Measurements from ENCODE around the gene SORCS2.

SORCS2 gene

DNA sequence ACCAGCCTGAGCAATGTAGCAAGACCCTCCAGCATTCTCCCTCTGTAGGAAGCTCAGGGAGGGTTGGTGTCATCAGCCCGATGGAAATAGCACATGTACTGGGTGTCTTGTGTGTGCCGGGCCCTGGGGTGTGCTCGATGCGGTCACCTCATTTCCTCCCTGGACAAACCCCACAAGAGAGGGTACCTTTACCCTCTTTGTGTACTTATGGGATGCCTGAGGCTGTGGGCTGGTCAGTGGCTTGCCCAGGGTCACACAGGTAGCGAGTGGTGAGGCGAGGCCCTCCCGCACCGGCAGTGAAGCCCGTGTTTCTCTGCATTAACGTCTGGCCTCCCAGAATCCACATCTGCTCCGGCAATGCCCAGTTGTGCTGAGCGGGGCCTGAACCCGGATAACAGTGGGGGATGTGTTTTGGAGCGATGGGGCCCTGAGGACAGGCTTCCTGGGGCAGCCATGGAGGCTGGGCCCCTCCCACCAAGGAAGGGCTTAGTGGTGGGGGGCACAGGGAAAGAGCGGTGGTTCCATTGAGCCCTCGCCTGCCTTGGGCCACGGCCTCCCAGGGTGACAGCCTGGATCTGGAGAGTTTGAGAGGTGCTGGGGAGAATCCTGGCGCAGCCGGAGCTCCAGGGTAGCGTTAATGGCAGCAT, 234.3 kb downstream of the SORCS2 start:
- no peak overlapping the region for H3K27ac ChIP-seq (ENCODE audit: low read length)
- TF ChIP-seq, protein P1, sequence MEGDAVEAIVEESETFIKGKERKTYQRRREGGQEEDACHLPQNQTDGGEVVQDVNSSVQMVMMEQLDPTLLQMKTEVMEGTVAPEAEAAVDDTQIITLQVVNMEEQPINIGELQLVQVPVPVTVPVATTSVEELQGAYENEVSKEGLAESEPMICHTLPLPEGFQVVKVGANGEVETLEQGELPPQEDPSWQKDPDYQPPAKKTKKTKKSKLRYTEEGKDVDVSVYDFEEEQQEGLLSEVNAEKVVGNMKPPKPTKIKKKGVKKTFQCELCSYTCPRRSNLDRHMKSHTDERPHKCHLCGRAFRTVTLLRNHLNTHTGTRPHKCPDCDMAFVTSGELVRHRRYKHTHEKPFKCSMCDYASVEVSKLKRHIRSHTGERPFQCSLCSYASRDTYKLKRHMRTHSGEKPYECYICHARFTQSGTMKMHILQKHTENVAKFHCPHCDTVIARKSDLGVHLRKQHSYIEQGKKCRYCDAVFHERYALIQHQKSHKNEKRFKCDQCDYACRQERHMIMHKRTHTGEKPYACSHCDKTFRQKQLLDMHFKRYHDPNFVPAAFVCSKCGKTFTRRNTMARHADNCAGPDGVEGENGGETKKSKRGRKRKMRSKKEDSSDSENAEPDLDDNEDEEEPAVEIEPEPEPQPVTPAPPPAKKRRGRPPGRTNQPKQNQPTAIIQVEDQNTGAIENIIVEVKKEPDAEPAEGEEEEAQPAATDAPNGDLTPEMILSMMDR (IDR thresholded peaks at IDR 0.05; ENCODE audit: borderline replicate concordance, extremely low read depth, low read length, poor library complexity, severe bottlenecking): no peak
- no peak for TF ChIP-seq EZH2 (IDR thresholded peaks at IDR 0.05; ENCODE audit: borderline replicate concordance, low read depth, low read length, severe bottlenecking)
- H3K36me3 ChIP-seq (ENCODE audit: insufficient read depth, low read length): no peaks in the 10 kb centered on the region
- no peak overlapping the region for H3K4me2 ChIP-seq (ENCODE audit: insufficient read depth, low read length)
- no peak overlapping the region for H3K9ac ChIP-seq (ENCODE audit: low read depth, low read length)
- no peaks in the 10 kb centered on the region for H3K27me3 ChIP-seq (ENCODE audit: insufficient read depth, low read length, poor library complexity)
- H2AFZ ChIP-seq (ENCODE audit: low read depth, low read length): no peak overlapping the region
- H4K20me1 ChIP-seq (ENCODE audit: insufficient read depth, low read length): no peaks in the 10 kb centered on the region; the same call in 1 of the 2 replicates
- H3K79me2 ChIP-seq (ENCODE audit: insufficient read depth, low read length): no peaks in the 10 kb centered on the region
- ATAC-seq (ENCODE audit: insufficient read depth, low read depth) (no peak), DNase-seq (no peak)
- H3K9me3 ChIP-seq (ENCODE audit: insufficient read depth, low read length, severe bottlenecking): no peaks in the 10 kb centered on the region
- no peaks in the 10 kb centered on the region for H3K4me1 ChIP-seq (ENCODE audit: insufficient read depth, low read length)
- no peak overlapping the region for H3K4me3 ChIP-seq (ENCODE audit: low read depth in 1 of 2, low read length in 2 of 2)

DNA sequence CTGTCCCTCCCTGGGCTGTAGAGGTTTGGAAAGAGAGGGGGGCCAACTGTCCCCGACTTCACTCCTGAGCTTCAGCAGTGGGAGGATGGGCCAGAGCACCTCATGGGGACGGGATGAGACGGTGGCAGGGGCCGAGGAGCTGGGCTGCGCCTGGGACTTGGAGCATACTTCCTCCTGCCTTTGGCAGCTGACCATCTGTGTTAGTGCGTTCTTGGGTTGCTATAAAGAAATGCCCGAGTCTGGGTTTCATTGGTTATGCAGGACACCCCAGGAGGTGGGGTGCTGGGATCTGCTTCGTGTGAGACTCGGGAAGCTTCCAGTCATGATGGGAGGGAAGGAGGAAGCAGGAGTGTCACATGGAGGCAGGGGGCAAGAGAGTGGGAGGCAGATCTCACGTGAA, 235.0 kb downstream of the SORCS2 start:
- Histone ChIP-seq H3K4me2 (ENCODE audit: insufficient read depth, low read length) (no peak overlapping the region), H3K4me3 (ENCODE audit: low read depth in 1 of 2, low read length in 2 of 2) (no peak overlapping the region), H4K20me1 (ENCODE audit: insufficient read depth, low read length) (no peaks in the 10 kb centered on the region; the same call in 1 of the 2 replicates), H3K4me1 (ENCODE audit: insufficient read depth, low read length) (no peaks in the 10 kb centered on the region), H3K79me2 (ENCODE audit: insufficient read depth, low read length) (no peaks in the 10 kb centered on the region), H3K27me3 (ENCODE audit: insufficient read depth, low read length, poor library complexity) (no peaks in the 10 kb centered on the region), H3K9ac (ENCODE audit: low read depth, low read length) (no peak overlapping the region), H2AFZ (ENCODE audit: low read depth, low read length) (no peak overlapping the region), H3K36me3 (ENCODE audit: insufficient read depth, low read length) (no peaks in the 10 kb centered on the region), H3K9me3 (ENCODE audit: insufficient read depth, low read length, severe bottlenecking) (no peaks in the 10 kb centered on the region), H3K27ac (ENCODE audit: low read length) (no peak overlapping the region)
- DNase-seq (no peak), ATAC-seq (ENCODE audit: insufficient read depth, low read depth) (no peak)
- TF ChIP-seq, protein P1 (IDR thresholded peaks at IDR 0.05; ENCODE audit: borderline replicate concordance, extremely low read depth, low read length, poor library complexity, severe bottlenecking): no peak
- TF ChIP-seq EZH2 (IDR thresholded peaks at IDR 0.05; ENCODE audit: borderline replicate concordance, low read depth, low read length, severe bottlenecking): no peak

DNA sequence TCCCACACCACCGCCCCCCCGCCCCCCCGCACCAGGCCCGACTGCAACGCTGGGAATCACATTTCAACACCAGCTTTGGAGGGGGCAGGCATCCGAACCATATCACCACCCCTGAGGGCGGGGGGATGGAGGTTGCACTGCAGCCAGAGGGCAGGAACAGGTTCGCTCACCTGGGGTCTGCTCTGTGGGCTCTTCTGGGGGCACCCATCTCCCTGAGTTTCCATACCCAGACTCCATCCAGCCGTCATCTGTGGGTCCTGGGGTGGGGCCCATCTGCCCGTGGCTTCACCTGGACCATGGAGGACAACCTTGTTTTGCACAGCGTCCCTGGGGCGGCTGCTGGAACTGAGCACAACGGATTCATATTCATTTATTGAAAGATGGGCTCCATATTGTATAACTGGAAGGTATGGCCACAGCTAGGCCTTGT, 235.5 kb downstream of the SORCS2 start:
- H3K9ac ChIP-seq (ENCODE audit: low read depth, low read length): no peak overlapping the region
- H3K79me2 ChIP-seq (ENCODE audit: insufficient read depth, low read length): no peaks in the 10 kb centered on the region
- no peaks in the 10 kb centered on the region for H3K27me3 ChIP-seq (ENCODE audit: insufficient read depth, low read length, poor library complexity)
- no peak overlapping the region for H3K4me2 ChIP-seq (ENCODE audit: insufficient read depth, low read length)
- no peak overlapping the region for H2AFZ ChIP-seq (ENCODE audit: low read depth, low read length)
- H3K27ac ChIP-seq (ENCODE audit: low read length): no peak overlapping the region
- H3K4me3 ChIP-seq (ENCODE audit: low read depth in 1 of 2, low read length in 2 of 2): no peak overlapping the region
- no peaks in the 10 kb centered on the region for H3K36me3 ChIP-seq (ENCODE audit: insufficient read depth, low read length)
- no peaks in the 10 kb centered on the region for H3K9me3 ChIP-seq (ENCODE audit: insufficient read depth, low read length, severe bottlenecking)
- DNase-seq (no peak), ATAC-seq (ENCODE audit: insufficient read depth, low read depth) (no peak)
- no peaks in the 10 kb centered on the region for H3K4me1 ChIP-seq (ENCODE audit: insufficient read depth, low read length)
- TF ChIP-seq, protein P1 (IDR thresholded peaks at IDR 0.05; ENCODE audit: borderline replicate concordance, extremely low read depth, low read length, poor library complexity, severe bottlenecking): no peak
- TF ChIP-seq EZH2 (IDR thresholded peaks at IDR 0.05; ENCODE audit: borderline replicate concordance, low read depth, low read length, severe bottlenecking): no peak
- no peaks in the 10 kb centered on the region; the same call in 1 of the 2 replicates for H4K20me1 ChIP-seq (ENCODE audit: insufficient read depth, low read length)
